Testis (tissue), 2 donors: ENCODE data around the gene FCHSD2.

Source experiments
- POLR2A ChIP-seq: fragments of 450-650 bp; IDR thresholded peaks from one replicate; pipeline ENCODE4 v1.6.1; 2017; ENCODE audit warnings: antibody characterized with exemption, mild to moderate bottlenecking, moderate library complexity
- TF ChIP-seq, protein P1 (sequence below), 3 experiments: fragments of 450-650 bp in 2 of 3; fragments of 200-600 bp in 1 of 3; sonication (generic) in 1 of 3; IDR thresholded peaks; one replicate each; pipeline ENCODE4 v1.5.1; 2016 to 2019; ENCODE audit warnings: antibody characterized with exemption in 3 of 3, mild to moderate bottlenecking in 2 of 3, moderate library complexity in 1 of 3

- TF ChIP-seq POLR2A, result no peak
- TF ChIP-seq, protein P1, sequence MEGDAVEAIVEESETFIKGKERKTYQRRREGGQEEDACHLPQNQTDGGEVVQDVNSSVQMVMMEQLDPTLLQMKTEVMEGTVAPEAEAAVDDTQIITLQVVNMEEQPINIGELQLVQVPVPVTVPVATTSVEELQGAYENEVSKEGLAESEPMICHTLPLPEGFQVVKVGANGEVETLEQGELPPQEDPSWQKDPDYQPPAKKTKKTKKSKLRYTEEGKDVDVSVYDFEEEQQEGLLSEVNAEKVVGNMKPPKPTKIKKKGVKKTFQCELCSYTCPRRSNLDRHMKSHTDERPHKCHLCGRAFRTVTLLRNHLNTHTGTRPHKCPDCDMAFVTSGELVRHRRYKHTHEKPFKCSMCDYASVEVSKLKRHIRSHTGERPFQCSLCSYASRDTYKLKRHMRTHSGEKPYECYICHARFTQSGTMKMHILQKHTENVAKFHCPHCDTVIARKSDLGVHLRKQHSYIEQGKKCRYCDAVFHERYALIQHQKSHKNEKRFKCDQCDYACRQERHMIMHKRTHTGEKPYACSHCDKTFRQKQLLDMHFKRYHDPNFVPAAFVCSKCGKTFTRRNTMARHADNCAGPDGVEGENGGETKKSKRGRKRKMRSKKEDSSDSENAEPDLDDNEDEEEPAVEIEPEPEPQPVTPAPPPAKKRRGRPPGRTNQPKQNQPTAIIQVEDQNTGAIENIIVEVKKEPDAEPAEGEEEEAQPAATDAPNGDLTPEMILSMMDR (IDR thresholded peaks at IDR 0.05), result no peak
Observed at GRCh38 chr11:73163638-73164174, 21.6 kb upstream of the FCHSD2 start.
